Endometrial microvascular endothelial cells (primary cell): ENCODE measurements around the gene TTLL1. TPM values are rescaled to one million over a fixed set of nuclear protein-coding genes. Genes with fewer than 3 reads are reported as not detected.

Experiments
- in situ Hi-C: cut with HindIII; loops from 2 replicates; pipeline ENCODE4 v1.10.0; 2017; ENCODE audit warnings: low sequenced_read_pairs, low pct_unique_long_range_greater_than_20kb; ENCODE audit errors: inconsistent ontology term
- total RNA-seq: library from RNA; depleted of rRNA; stranded (reverse); fragments of >200 nt; gene quantifications from one replicate; pipeline ENCODE4 v1.2.3, GENCODE V29; 2015; ENCODE audit errors: inconsistent ontology term

TTLL1 gene
- total RNA-seq, 1 donor from 2014 or later: 11.2 TPM

- in situ Hi-C loops: no loop called here
Observed at GRCh38 chr22:43085658-43086606, 3.3 kb downstream of the TTLL1 start.

DNA sequence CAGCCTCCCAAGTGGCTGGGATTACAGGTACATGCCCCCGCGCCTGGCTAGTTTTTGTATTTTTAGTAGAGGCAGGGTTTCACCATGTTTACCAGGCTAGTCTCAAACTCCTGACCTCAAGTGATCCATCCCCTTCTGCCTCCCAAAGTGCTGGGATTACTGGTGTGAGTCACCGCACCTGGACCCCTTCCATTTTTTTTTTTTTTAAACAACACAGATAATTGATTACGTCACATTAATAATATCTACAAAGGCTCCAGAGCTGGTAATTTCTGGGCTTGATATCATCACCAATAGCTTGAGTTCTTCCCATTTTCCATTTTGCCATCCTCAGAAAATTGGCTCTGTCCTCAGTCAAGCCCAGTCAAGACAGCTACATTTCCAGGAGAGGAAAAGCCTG, 7.2 kb downstream of the TTLL1 start:
- in situ Hi-C loops: no loop called here

GRCh38 chr22:43080616-43081015, 8.6 kb downstream of the TTLL1 start:
- in situ Hi-C loops: no loop called here

DNA sequence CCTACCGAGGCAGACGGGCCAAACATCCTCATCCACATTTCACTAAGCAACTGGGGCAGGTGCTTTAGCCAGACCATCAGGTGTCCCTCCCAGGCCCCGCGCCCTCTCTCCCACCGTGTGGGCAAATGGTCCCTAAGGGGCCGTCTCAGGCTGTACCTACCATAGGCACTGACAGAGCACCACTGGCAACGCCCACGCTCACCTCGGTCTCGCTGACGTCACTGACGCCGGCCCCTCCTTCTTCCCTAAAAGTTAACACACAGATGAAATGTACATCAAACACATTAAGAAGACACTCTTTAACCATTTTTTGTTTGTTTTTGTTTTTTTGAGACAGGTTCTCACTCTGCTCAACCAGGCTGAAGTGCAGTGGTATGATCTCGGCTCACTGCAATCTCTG, 9.4 kb downstream of the TTLL1 start:
- in situ Hi-C loops: no loop called here

GRCh38 chr22:43078522-43078921, 10.7 kb downstream of the TTLL1 start:
- in situ Hi-C loops: no loop called here

- in situ Hi-C loops: no loop called here
Observed at GRCh38 chr22:43077121-43077877, 11.9 kb downstream of the TTLL1 start.

- in situ Hi-C loops: no loop called here
Observed at GRCh38 chr22:43066844-43067385, 22.3 kb downstream of the TTLL1 start.

- in situ Hi-C loops: no loop called here
Observed at GRCh38 chr22:43066134-43066533, 23.1 kb downstream of the TTLL1 start.

GRCh38 chr22:43060183-43060582, 29.0 kb downstream of the TTLL1 start:
- in situ Hi-C loops: no loop called here

- in situ Hi-C loops: no loop called here
Observed at GRCh38 chr22:43057641-43058040, 31.6 kb downstream of the TTLL1 start.

GRCh38 chr22:43053176-43053575, 36.0 kb downstream of the TTLL1 start:
- in situ Hi-C loops: no loop called here

DNA sequence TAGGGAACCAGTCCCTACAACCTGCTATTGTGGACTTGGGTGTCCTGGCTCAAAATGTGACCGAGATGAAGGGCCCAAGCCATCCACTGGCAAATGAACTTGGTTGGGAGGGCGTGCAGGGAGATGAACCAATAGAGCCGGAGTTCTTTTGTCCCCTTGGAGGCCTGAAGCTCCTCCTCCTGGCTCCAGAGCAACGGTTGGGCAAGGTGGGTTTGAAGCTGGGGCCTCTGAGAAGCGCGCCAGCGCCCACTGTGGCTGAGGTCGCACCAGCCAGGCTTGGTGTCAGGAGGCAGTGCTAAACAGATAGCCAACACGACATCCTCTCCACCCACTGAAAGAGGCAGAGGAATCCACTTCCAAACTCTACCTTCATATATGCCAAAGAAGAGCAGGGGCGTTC, 38.2 kb downstream of the TTLL1 start:
- in situ Hi-C loops: no loop called here

DNA sequence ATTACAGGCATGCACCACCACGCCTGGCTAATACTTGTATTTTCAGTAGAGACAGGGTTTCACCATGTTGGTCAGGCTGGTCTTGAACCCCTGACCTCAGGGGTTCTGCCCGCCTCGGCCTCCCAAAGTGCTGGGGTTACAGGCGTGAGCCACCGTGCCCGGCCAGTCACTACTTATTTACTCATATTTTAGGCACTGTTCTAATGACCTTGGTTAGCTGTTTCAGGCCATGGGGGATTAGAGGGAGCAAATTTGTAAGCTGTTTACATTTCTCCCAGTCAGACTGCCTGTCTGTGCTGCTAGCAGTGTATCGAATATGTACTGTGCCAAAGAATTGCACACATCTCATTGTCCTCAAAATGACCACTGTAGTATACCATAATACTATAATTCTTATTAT, 41.6 kb downstream of the TTLL1 start:
- in situ Hi-C loops: no loop called here

GRCh38 chr22:43044290-43044712, 44.9 kb downstream of the TTLL1 start:
- in situ Hi-C loops: no loop called here

GRCh38 chr22:43042101-43042780, 47.0 kb downstream of the TTLL1 start:
- in situ Hi-C loops: no loop called here

GRCh38 chr22:43039800-43040199, 49.4 kb downstream of the TTLL1 start:
- in situ Hi-C loops: no loop called here

GRCh38 chr22:43038325-43038724, 50.9 kb downstream of the TTLL1 start:
- in situ Hi-C loops: no loop called here

DNA sequence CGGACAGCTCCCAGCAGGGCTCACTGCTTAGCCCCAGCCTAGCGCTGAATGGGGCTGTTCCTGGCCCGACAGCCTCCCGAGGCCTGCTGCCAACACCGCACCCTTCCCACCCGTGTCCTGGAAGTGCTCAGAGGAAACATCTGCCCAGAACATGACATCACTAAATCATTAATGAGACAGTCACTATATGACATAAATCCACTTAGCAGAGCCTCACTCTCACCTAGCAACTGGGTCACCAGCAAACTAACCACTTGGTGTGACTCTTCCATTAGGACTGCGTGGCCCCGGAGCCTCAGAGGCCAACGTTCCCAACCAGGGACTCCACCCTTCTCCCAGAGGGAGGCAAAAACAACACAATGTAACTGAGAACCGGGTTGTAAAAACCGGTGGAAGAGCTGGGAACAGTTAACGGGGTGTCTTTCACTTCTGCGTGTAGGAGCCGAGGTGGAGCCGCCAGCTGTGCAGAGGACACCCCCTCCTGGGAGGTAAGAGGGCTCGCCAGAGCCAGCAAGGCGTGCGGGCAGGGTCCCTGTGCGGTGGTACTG, 52.8 kb downstream of the TTLL1 start:
- in situ Hi-C loops: no loop called here

GRCh38 chr22:43035250-43035649, 53.9 kb downstream of the TTLL1 start:
- in situ Hi-C loops: no loop called here
